Muscle layer of colon (tissue), 2 donors: ENCODE results near the gene PTPRD.
"Not testable (repeated sequence)": the region's sequence is repeated elsewhere in the genome, so short reads cannot be mapped to it uniquely, and the experiment has no call there.

Experiments
- H3K27ac ChIP-seq: one replicate; pipeline ENCODE4 v1.7.0; 2013; ENCODE audit warnings: low read depth, mild to moderate bottlenecking, low read length, moderate library complexity
- H3K27me3 ChIP-seq, 2 donors: one replicate each; pipeline ENCODE4 v1.7.0; 2013; ENCODE audit warnings: low read length in 2 of 2, mild to moderate bottlenecking in 2 of 2; ENCODE audit not compliant: insufficient read depth in 2 of 2, control insufficient read depth in 1 of 2
- H3K36me3 ChIP-seq: one replicate; pipeline ENCODE4 v1.7.0; 2013; ENCODE audit warnings: mild to moderate bottlenecking, low read length; ENCODE audit not compliant: insufficient read depth
- H3K4me1 ChIP-seq: one replicate; pipeline ENCODE4 v1.7.0; 2013; ENCODE audit warnings: mild to moderate bottlenecking, low read length; ENCODE audit not compliant: insufficient read depth
- H3K4me3 ChIP-seq, 2 donors: one replicate each; pipeline ENCODE4 v1.7.0; 2013; ENCODE audit warnings: low read length in 2 of 2, low read depth in 1 of 2, mild to moderate bottlenecking in 1 of 2, moderate library complexity in 1 of 2
- H3K9ac ChIP-seq: one replicate; pipeline ENCODE4 v1.7.0; 2013; ENCODE audit warnings: low read length
- H3K9me3 ChIP-seq: one replicate; pipeline ENCODE4 v1.7.0; 2013; ENCODE audit warnings: mild to moderate bottlenecking, low read length
- donor health status: abdominal sarcoma.
- donor health status: Adenocarcinoma of cecum.

The PTPRD gene

DNA sequence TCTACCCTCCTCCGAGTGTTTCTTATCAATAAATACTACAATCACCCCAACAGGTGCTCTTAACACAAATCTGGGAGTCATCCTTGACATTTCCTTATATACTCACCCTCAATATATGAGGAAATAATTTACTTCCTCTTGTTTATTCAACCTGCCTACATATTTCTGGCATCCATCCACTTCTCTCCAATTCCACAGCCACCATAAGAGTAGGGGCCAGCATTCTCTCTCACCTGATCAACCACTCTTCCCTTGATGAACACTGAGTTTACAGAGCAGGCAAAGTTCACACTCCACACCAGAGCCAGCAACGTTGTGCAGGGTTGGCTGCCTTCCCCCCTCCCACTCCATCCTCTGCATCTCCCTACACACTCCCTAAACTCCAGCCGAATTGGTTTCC, 1908.9 kb downstream of the PTPRD start:
- H3K4me1 ChIP-seq = no peaks in the 10 kb centered on the region
- no peak overlapping the region for H3K9ac ChIP-seq
- H3K9me3 ChIP-seq = no peaks in the 10 kb centered on the region
- no peaks in the 10 kb centered on the region for H3K27me3 ChIP-seq
- H3K4me3 ChIP-seq = no peak overlapping the region
- no peaks in the 10 kb centered on the region for H3K36me3 ChIP-seq
- H3K27ac ChIP-seq = no peak overlapping the region

- no peaks in the 10 kb centered on the region for H3K27me3 ChIP-seq
- H3K4me3 ChIP-seq = no peak overlapping the region
- no peaks in the 10 kb centered on the region for H3K4me1 ChIP-seq
- no peaks in the 10 kb centered on the region for H3K36me3 ChIP-seq
- no peak overlapping the region for H3K9ac ChIP-seq
- no peaks in the 10 kb centered on the region for H3K9me3 ChIP-seq
- H3K27ac ChIP-seq = no peak overlapping the region
Observed at GRCh38 chr9:8701904-8702303, 1910.9 kb downstream of the PTPRD start.

GRCh38 chr9:8697565-8697964, 1915.2 kb downstream of the PTPRD start:
- not testable (repeated sequence) for H3K27me3 ChIP-seq, H3K36me3 ChIP-seq, H3K27ac ChIP-seq, H3K9ac ChIP-seq, H3K9me3 ChIP-seq, H3K4me1 ChIP-seq, H3K4me3 ChIP-seq

GRCh38 chr9:8696516-8696915, 1916.3 kb downstream of the PTPRD start:
- Histone ChIP-seq H3K27me3 (no peaks in the 10 kb centered on the region), H3K9ac (no peak overlapping the region), H3K4me1 (no peaks in the 10 kb centered on the region), H3K4me3 (no peak overlapping the region), H3K9me3 (no peaks in the 10 kb centered on the region), H3K36me3 (no peaks in the 10 kb centered on the region), H3K27ac (no peak overlapping the region)

- Histone ChIP-seq H3K9me3 (no peaks in the 10 kb centered on the region), H3K4me1 (no peaks in the 10 kb centered on the region), H3K4me3 (no peak overlapping the region), H3K27ac (no peak overlapping the region), H3K36me3 (no peaks in the 10 kb centered on the region), H3K27me3 (no peaks in the 10 kb centered on the region), H3K9ac (no peak overlapping the region)
Observed at GRCh38 chr9:8694983-8695588, 1917.7 kb downstream of the PTPRD start.

- no peak overlapping the region for H3K9ac ChIP-seq
- no peak overlapping the region for H3K27ac ChIP-seq
- no peaks in the 10 kb centered on the region for H3K27me3 ChIP-seq
- no peaks in the 10 kb centered on the region for H3K9me3 ChIP-seq
- no peaks in the 10 kb centered on the region for H3K36me3 ChIP-seq
- no peaks in the 10 kb centered on the region for H3K4me1 ChIP-seq
- no peak overlapping the region for H3K4me3 ChIP-seq
Observed at GRCh38 chr9:8693464-8693863, 1919.3 kb downstream of the PTPRD start.

DNA sequence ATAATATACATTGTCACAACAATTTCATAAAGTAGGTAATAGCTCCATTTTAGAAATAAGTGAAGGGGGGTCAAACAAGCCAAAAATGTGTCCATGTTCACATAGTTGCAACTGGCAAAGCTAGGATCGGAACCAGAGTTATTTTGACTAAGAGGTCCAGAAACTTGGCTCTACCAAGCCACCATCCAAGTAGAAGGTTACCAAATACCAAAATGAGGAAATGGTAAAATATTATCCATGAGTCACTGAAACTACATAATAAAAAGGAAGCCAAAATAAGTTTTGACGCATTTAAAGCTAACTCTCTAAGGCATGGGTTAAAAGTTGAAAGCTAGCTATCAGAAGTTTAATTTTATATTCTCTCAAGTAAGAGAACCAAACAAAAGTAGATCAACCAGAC, 1926.3 kb downstream of the PTPRD start:
- Histone ChIP-seq H3K36me3 (no peaks in the 10 kb centered on the region), H3K4me1 (no peaks in the 10 kb centered on the region), H3K9ac (no peak overlapping the region), H3K27me3 (no peaks in the 10 kb centered on the region), H3K4me3 (no peak overlapping the region), H3K27ac (no peak overlapping the region), H3K9me3 (no peaks in the 10 kb centered on the region)

DNA sequence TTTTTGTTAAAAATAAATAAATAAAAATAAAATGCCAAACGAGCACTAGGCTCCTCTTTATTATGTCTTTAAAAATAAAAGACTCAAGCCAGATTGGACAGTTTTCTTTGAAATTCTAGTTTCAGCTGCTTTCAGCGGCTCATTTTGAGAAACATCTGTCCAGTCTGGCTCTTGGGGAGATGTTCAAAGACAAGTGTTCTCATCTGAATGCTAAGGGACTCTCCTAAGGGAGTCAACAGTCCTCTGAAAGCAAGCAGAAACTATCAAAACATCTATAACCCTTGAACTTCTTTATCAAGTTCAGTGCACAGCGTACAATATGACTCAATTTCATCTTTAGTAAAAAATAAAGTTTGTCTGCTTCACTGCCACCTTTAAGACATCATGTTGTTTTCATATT, 1927.0 kb downstream of the PTPRD start:
- no peaks in the 10 kb centered on the region for H3K4me1 ChIP-seq
- H3K27me3 ChIP-seq = no peaks in the 10 kb centered on the region
- H3K9ac ChIP-seq = no peak overlapping the region
- H3K36me3 ChIP-seq = no peaks in the 10 kb centered on the region
- H3K9me3 ChIP-seq = no peaks in the 10 kb centered on the region
- no peak overlapping the region for H3K27ac ChIP-seq
- H3K4me3 ChIP-seq = no peak overlapping the region

DNA sequence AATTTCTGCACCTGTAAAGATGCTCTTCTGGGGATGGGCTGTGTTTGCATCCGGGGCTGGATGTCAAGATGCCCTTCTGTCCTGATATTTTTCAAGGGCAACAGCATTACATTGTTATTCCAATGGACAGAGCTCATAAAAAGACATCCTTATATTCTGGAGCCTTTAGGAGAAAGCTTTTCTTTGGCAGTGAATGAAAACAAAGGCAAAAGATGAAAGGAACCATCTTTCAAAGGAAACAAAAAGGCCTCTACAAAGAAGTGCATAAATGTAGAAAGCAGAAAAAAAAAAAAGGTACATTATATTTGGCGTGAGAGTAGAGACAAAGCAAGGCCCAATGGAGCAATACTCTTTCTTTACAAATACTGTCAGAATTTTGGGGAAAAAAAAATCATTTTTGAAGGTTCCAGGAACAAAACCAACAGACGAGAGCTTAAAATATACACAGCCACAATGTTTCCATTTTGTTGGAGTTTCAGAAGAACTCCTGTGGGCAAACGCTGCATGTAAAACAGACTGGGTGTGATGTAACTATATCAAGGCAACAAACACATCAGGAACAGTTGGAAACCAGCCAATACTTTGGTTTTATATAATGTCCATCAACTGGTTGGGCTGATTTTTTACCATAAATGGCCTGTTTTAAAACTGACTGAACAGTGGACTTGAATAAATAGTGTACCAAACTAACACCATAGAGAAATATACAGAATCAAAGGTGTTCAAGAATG, 1927.7 kb downstream of the PTPRD start:
- no peaks in the 10 kb centered on the region for H3K36me3 ChIP-seq
- no peak overlapping the region for H3K9ac ChIP-seq
- H3K27ac ChIP-seq = no peak overlapping the region
- no peak overlapping the region for H3K4me3 ChIP-seq
- H3K27me3 ChIP-seq = no peaks in the 10 kb centered on the region
- H3K9me3 ChIP-seq = no peaks in the 10 kb centered on the region
- H3K4me1 ChIP-seq = no peaks in the 10 kb centered on the region

GRCh38 chr9:8683496-8683895, 1929.3 kb downstream of the PTPRD start:
- Histone ChIP-seq H3K36me3 (no peaks in the 10 kb centered on the region), H3K9me3 (no peaks in the 10 kb centered on the region), H3K4me3 (no peak overlapping the region), H3K4me1 (no peaks in the 10 kb centered on the region), H3K9ac (no peak overlapping the region), H3K27ac (no peak overlapping the region), H3K27me3 (no peaks in the 10 kb centered on the region)

DNA sequence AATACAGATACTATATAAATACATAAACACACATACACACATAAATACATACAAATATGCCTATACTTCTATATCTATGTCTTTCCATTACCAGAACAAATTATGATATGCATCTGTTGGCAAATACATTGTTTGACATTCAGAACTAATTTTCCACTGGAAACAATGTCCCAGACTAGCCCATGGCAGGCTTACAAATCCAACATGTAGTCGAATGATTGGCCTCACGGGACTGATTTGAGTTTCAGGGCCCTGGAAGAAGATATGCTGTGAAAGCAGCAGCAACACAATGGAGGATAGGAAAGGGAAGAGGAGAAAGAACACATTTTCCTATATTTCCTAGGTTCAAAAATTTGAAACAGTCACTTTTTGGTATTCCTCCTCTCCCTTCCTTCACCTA, 1932.1 kb downstream of the PTPRD start:
- no peaks in the 10 kb centered on the region for H3K9me3 ChIP-seq
- H3K9ac ChIP-seq = no peak overlapping the region
- H3K27me3 ChIP-seq = no peaks in the 10 kb centered on the region
- no peak overlapping the region for H3K4me3 ChIP-seq
- no peaks in the 10 kb centered on the region for H3K36me3 ChIP-seq
- no peaks in the 10 kb centered on the region for H3K4me1 ChIP-seq
- no peak overlapping the region for H3K27ac ChIP-seq

- no peaks in the 10 kb centered on the region for H3K4me1 ChIP-seq
- no peaks in the 10 kb centered on the region for H3K9me3 ChIP-seq
- H3K36me3 ChIP-seq = no peaks in the 10 kb centered on the region
- H3K9ac ChIP-seq = no peak overlapping the region
- H3K4me3 ChIP-seq = no peak overlapping the region
- H3K27me3 ChIP-seq = no peaks in the 10 kb centered on the region
- H3K27ac ChIP-seq = no peak overlapping the region
Observed at GRCh38 chr9:8680157-8680556, 1932.6 kb downstream of the PTPRD start.
